WERI-Rb-1 (cell line): ENCODE data around the gene APBB1.

Experiments used
- DNase-seq: peaks from one replicate; pipeline ENCODE4 v3.0.0-alpha.2; 2020
- H3K27ac ChIP-seq: fragments of 250-450 bp; sonication (Bioruptor Pico); 2 replicates; pipeline ENCODE4 v1.5.1; 2020; ENCODE audit warnings: mild to moderate bottlenecking, moderate library complexity
- H3K27me3 ChIP-seq: fragments of 250-450 bp; sonication (Bioruptor Pico); 2 replicates; pipeline ENCODE4 v1.5.1; 2021; ENCODE audit warnings: mild to moderate bottlenecking, low read depth, moderate library complexity; ENCODE audit not compliant: insufficient read depth, severe bottlenecking
- H3K36me3 ChIP-seq: fragments of 250-450 bp; sonication (Bioruptor Pico); 2 replicates; pipeline ENCODE4 v1.5.1; 2020; ENCODE audit warnings: mild to moderate bottlenecking, moderate library complexity
- H3K4me3 ChIP-seq: 2 replicates; pipeline ENCODE4 v1.5.1; 2011; ENCODE audit warnings: low read depth, mild to moderate bottlenecking, control low read depth, low read length
- H3K9me3 ChIP-seq: fragments of 250-450 bp; sonication (Bioruptor Pico); 2 replicates; pipeline ENCODE4 v1.5.1; 2021; ENCODE audit warnings: mild to moderate bottlenecking, moderate library complexity; ENCODE audit not compliant: severe bottlenecking
- CTCF ChIP-seq: IDR thresholded peaks from 2 replicates; pipeline ENCODE4 v1.5.1; 2011; ENCODE audit warnings: low read depth, mild to moderate bottlenecking, control low read depth, inconsistent platforms, low read length

The APBB1 gene

DNA sequence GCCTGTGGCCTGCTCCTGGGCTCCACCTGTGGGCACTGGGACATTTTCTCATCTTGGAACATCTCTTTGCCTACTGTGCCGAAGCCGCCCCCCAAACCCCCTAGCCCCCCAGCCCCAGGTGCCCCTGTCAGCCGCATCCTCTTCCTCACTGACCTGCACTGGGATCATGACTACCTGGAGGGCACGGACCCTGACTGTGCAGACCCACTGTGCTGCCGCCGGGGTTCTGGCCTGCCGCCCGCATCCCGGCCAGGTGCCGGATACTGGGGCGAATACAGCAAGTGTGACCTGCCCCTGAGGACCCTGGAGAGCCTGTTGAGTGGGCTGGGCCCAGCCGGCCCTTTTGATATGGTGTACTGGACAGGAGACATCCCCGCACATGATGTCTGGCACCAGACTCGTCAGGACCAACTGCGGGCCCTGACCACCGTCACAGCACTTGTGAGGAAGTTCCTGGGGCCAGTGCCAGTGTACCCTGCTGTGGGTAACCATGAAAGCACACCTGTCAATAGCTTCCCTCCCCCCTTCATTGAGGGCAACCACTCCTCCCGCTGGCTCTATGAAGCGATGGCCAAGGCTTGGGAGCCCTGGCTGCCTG is 27.3 kb downstream of the APBB1 start:
- DNase-seq, result no peak
- H3K27me3 ChIP-seq, result no peaks in the 10 kb centered on the region
- no peak overlapping the region for H3K27ac ChIP-seq
- TF ChIP-seq CTCF, result no peak
- H3K9me3 ChIP-seq, result no peaks in the 10 kb centered on the region
- no peak overlapping the region for H3K4me3 ChIP-seq
- H3K36me3 ChIP-seq, result no peaks in the 10 kb centered on the region

DNA sequence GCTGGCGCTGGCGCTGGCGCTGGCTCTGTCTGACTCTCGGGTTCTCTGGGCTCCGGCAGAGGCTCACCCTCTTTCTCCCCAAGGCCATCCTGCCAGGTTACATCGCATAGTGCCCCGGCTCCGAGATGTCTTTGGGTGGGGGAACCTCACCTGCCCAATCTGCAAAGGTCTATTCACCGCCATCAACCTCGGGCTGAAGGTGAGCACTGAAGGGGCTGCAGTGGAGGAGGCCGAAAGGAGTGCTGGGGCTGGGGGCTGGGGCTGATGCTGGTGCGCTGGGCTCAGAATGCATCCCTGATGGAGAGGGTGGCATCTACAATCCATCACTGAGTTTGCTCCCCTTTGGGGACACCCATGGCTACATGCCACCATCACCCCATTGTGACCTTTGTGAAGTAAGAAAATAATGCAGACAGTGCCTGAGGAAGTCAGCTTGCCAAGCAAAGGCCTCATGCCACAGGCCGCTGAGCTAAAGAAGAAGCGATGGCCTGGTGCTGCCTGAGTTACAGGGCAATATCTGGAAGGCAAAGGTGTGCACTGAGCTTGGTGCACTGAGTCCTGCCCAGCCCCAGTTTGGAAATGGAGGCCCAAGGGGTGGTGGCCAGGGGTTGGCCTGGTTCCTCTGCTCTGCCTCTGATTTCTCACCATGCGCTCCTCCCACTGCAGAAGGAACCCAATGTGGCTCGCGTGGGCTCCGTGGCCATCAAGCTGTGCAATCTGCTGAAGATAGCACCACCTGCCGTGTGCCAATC is 28.0 kb downstream of the APBB1 start:
- Histone ChIP-seq H3K27ac (peak overlapping the region; percentile 73), H3K27me3 (no peaks in the 10 kb centered on the region), H3K36me3 (no peaks in the 10 kb centered on the region), H3K4me3 (peak overlapping the region; percentile 67), H3K9me3 (no peaks in the 10 kb centered on the region)
- TF ChIP-seq CTCF, result no peak
- no peak for DNase-seq

DNA sequence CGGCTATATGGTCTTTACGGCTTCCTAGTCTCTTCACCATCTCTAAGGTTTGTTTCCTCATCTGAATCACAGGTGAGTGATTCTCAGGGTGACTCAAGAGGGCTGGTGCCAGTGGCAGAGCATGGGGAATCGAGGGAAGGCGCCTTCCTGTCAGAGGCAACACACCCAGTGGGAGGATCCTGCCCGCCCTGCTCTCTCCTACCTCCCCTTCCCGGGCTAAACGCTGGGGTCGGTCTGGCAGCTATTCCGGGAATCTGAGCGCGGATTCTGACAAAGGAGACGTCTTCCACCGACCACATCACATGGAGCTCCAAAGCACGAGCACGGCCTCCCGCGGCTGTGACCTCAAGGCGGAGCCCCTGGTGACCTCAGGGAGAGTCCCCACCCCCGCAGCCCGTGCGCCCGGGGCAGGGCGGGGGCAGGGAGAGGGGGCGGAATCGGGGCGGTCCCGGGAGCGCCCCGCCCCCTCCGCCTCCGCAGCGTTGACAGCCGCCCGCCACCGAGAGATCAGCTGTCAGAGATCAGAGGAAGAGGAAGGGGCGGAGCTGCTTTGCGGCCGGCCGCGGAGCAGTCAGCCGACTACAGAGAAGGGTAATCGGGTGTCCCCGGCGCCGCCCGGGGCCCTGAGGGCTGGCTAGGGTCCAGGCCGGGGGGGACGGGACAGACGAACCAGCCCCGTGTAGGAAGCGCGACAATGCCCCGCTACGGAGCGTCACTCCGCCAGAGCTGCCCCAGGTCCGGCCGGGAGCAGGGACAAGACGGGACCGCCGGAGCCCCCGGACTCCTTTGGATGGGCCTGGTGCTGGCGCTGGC is 28.8 kb downstream of the APBB1 start, which contains the start of gene SMPD1:
Gene SMPD1, plus strand, starts transcription at position 570 of the 813 bp plus-strand sequence. Its CDS starts 125 bp downstream, at position 695.
- Histone ChIP-seq H3K9me3 (no peaks in the 10 kb centered on the region), H3K4me3 (peak within 1 kb of the TSS; percentile 67), H3K36me3 (no peaks in the 10 kb centered on the region), H3K27ac (peak within 1 kb of the TSS; percentile 73), H3K27me3 (no peaks in the 10 kb centered on the region)
- DNase-seq, result peak; percentile 93
- TF ChIP-seq CTCF, result no peak

GRCh38 chr11:6388748-6389147 is 30.1 kb downstream of the APBB1 start:
- Histone ChIP-seq H3K27me3 (no peaks in the 10 kb centered on the region), H3K9me3 (no peaks in the 10 kb centered on the region), H3K36me3 (no peaks in the 10 kb centered on the region), H3K4me3 (no peak overlapping the region), H3K27ac (no peak overlapping the region)
- no peak for TF ChIP-seq CTCF
- DNase-seq, result no peak

GRCh38 chr11:6387811-6388599 is 30.9 kb downstream of the APBB1 start:
- no peak overlapping the region for H3K4me3 ChIP-seq
- H3K27ac ChIP-seq, result no peak overlapping the region
- H3K9me3 ChIP-seq, result no peaks in the 10 kb centered on the region
- no peaks in the 10 kb centered on the region for H3K27me3 ChIP-seq
- no peak for TF ChIP-seq CTCF
- no peaks in the 10 kb centered on the region for H3K36me3 ChIP-seq
- DNase-seq, result no peak
